Caki2 (cell line): ENCODE measurements around the gene HTT. TPM values are rescaled to one million over a fixed set of nuclear protein-coding genes. Genes with fewer than 3 reads are reported as not detected.

Experiments
- DNase-seq: peaks from one replicate; pipeline ENCODE4 v3.0.0-alpha.2; 2015; ENCODE audit warnings: low read depth
- in situ Hi-C: cut with HindIII; loops from 2 replicates; pipeline ENCODE4 v1.10.0; 2016; ENCODE audit warnings: low sequenced_read_pairs, low pct_unique_long_range_greater_than_20kb, mixed read lengths
- total RNA-seq: library from RNA; depleted of rRNA; stranded (reverse); fragments of >200 nt; shearing (Covaris generic); gene quantifications from 2 replicates; pipeline ENCODE4 v1.2.3, GENCODE V29; 2014; ENCODE audit warnings: low replicate concordance

HTT gene
- total RNA-seq, 1 experiment from 2014 or later: 20.7 TPM

DNA sequence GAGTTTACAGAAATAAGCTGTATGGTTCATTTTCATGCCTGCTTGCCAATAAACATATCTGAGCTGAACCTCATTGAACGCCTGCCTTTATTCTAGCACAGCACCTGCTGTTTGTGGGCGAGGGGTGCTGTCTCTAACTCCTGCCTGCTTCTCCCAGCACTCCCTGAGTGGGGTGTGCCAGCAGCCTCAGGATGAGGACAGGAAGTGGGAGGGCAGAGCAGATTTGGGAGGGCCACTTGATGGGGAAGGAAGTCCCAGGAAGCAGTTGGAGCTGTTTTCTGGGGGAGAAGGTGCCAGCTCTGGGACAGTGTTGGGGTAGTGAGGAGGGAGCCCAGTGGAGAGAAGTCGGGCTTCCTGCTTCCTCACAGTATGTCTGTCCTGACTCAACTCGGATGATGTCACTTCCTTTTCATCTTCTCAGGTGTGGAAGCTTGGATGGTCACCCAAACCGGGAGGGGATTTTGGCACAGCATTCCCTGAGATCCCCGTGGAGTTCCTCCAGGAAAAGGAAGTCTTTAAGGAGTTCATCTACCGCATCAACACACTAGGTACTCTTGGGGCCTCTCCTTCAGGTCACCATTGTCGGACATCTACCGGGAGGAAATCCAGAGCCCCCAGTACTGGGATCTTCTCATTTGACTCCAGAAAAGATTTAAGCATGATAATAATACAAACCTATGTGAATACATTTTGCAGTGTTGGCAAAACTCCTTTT, 145.4 kb downstream of the HTT start:
- DNase-seq: no peak
- in situ Hi-C loops: no loop called here

- in situ Hi-C loops: no loop called here
- no peak for DNase-seq
Measured at GRCh38 chr4:3220476-3221183, 146.1 kb downstream of the HTT start.

DNA sequence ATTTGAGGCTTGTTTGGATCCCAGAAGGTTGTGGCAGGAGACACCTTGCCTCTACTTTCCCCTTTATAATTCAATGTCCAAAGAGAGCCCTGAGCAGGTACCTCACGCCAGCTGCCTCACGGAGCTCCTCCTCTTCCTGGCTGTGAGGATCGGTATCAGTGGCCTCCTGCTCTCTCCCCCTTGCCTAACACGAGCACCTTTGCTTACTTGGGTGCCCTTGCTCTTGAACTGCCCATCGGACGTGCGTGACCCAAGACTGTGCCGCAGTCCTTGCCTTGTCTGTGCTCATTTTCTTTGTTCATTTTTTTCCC, 146.7 kb downstream of the HTT start:
- in situ Hi-C loops: no loop called here
- no peak for DNase-seq

- DNase-seq: no peak
- in situ Hi-C loops: no loop called here
Measured at GRCh38 chr4:3221996-3222395, 147.5 kb downstream of the HTT start.

DNA sequence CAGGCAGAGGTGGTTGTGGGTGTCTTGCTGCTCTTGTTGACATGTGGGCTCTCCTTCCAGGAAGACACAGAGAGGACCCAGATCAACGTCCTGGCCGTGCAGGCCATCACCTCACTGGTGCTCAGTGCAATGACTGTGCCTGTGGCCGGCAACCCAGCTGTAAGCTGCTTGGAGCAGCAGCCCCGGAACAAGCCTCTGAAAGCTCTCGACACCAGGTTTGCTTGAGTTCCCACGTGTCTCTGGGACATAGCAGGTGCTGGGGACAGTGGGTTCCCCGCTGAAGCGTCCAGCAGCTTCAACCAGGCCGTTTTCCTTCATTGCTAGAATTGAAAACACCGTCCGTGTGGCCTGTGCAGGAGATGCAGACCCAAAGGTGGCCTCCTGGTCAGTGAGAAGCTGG, 148.9 kb downstream of the HTT start:
- in situ Hi-C loops: no loop called here
- DNase-seq: no peak

DNA sequence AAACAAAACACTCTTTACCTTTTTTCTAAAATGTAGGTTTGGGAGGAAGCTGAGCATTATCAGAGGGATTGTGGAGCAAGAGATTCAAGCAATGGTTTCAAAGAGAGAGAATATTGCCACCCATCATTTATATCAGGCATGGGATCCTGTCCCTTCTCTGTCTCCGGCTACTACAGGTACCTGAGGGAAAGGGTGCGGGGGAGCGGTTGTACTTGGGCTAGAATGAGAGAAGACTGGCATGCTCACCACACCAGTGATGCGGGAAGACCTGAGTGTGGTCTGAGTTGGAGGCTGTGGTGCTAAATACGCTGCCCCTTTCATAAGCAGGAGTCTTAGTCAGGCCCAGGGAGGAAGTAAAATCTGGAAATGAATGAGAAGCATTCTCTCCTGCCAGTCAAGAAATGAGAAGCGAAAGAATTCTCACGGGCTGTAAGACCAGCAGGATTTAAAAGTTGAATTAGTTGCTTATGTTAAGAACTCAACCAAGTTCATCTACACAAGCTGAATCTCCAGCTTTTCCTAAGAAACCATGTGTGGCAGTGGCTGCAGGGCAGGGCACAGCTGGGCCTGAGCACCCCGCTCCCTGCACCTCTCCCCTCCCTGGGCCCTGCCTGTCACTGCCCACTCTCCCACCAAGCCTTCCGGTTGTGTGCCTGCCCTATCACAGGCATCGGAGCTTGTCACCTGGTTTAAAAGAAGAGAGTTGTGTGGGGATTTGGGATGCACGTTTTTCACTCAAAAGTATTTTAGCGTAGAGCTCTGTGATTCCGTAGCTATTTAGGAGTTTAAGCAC, 149.7 kb downstream of the HTT start:
- in situ Hi-C loops: no loop called here
- no peak for DNase-seq

- in situ Hi-C loops: no loop called here
- DNase-seq: no peak
Measured at GRCh38 chr4:3225071-3225850, 150.8 kb downstream of the HTT start.

GRCh38 chr4:3225936-3226335, 151.5 kb downstream of the HTT start:
- no peak for DNase-seq
- in situ Hi-C loops: no loop called here

DNA sequence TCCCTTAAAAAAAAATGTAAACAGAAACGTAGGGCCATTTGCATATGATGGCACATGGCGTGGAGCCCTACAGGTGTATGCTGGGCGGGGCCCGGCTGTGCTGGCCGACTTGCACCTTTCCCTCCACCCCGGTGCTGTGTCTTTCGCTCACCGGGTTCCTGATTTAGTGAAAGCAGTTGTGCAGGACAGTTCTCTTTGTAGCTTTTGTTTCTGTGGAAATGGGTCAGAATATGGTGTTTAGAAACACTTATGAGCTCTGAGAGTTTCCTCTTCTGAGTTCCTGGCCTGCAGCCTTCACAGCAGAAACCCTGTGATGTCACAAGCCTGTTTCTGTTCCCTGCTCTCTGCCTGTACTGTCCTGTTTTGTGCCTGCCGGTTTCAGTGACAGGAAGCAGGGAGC, 152.0 kb downstream of the HTT start:
- in situ Hi-C loops: no loop called here
- no peak for DNase-seq

- DNase-seq: no peak
- in situ Hi-C loops: no loop called here
Measured at GRCh38 chr4:3226944-3227343, 152.5 kb downstream of the HTT start.

DNA sequence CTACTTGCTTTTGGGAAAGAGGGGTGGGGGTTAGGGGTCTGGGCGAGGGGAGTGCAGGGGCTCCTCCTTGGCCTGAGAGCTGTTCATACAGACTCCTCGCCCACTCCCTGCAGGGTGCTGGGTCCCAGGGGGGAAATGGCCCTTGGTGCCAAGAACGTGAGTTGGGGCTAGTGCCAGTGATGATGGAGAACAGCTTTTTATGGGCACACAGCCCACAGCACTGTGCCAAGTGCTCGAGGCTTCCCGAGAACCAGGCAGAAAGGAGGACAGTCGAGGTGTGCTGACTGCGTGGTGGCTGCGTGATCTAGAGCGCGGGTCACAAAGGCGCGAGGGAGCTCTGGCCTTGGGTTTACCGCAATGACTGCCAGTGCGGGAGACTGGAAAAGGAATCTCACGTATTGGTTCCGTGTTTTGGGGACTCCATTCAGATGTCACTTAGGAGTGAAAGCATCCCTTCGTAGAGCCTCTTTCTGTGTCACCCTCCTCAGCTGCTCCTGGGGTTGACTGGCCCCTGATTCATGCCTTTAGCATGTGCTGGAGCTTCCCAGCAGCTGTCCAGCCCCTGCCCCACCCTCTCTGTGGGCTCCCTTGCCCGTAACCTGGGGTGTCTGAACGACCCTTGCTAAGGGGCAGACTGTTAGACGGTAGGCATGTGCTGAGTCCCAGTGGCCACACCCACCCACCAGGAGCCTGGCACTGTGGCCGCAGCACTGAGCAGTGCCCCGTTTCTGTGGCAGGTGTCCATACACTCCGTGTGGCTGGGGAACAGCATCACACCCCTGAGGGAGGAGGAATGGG, 153.6 kb downstream of the HTT start:
- in situ Hi-C loops: no loop called here
- no peak for DNase-seq

DNA sequence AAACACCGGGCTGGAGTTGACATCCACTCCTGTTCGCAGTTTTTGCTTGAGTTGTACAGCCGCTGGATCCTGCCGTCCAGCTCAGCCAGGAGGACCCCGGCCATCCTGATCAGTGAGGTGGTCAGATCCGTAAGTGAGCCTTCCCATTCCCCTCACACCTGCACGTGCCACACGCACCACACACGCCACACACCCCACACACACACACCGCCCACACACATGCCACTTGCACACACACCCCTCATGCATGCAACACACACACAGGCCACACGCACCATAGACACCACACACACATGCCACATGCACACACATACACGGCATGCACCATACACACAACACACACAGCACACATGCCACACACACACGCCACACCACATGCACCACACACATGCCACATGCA, 154.4 kb downstream of the HTT start:
- no peak for DNase-seq
- in situ Hi-C loops: no loop called here

DNA sequence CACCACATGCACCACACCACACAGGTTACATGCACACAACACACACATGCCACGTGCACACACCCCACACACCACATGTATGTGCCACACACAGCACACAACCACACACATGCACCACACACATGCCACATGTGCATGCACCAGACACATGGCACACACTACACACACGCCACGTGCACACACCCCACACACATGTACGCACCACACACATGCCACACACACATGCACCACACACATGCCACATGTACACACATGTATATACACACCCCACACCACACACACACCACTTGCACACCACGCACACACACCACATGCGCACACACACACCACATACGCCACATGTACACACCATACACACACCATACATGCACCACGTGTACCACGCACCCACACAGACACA, 154.8 kb downstream of the HTT start:
- no peak for DNase-seq
- in situ Hi-C loops: no loop called here

GRCh38 chr4:3229964-3230363, 155.5 kb downstream of the HTT start:
- in situ Hi-C loops: no loop called here

DNA sequence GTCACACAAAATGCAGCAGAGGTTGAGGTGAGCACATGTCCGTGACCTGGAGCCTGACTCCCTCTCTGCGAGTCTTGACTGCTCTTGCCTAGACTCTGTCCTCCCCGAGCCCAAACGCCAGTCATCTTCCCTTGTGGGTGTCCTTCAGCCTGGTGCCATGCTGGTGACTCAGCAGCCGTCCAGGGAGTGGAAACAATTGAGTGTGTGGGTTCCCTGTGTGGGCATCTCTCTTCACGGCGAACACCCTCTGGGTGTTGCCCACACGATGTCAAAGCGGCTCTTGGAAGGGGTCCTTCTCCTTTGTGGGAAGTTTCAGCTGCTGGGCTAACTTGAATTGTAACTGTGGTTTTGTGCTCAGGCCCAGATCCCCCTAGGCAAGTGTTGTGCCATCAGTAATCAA, 157.0 kb downstream of the HTT start:
- no peak for DNase-seq
- in situ Hi-C loops: no loop called here

More at GRCh38 chr4:3229964-3230363, 155.5 kb downstream of the HTT start:
- no peak for DNase-seq

DNA sequence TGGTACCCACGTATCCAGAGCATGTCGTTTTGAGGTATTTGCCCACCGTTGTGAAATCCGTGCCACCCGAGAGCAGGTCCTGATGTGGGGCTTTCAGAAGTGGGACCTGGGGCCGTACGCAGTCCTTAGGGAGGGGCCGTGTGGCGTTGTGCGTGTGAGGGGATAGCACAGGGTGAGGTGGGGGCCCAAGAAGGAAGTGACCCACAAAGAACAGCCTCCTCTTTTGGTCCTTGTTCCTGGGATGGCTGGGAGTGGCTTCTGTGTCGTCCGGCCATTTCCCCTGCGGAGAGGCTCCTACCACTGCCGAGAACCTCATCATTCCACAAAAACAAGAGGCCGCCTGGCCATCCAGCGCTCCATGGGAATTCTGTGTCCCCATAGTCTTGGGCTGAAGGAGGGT, 157.5 kb downstream of the HTT start:
- in situ Hi-C loops: no loop called here
- no peak for DNase-seq

DNA sequence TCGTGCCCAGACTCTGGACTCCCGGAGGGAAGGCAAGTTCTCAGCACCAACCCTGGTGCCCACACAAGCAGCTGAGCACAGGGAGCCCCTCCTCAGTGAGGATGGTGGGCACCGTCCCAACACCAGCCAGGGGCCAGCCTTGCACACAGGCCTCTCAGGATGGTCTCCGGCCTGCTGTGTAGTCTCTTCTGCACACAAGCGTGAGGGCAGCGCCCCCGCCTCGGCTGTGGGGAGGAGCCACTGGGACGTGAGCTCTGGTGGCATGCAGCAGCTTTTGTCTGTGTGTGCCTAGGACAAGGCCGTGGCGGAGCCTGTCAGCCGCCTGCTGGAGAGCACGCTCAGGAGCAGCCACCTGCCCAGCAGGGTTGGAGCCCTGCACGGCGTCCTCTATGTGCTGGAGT, 158.4 kb downstream of the HTT start:
- in situ Hi-C loops: no loop called here
- DNase-seq: no peak
